GM19467 (cell line): Measurements from ENCODE around the gene TOMM5.

Experiments
- ATAC-seq: cut with Tn5 transposase; IDR thresholded peaks from one replicate; pipeline ENCODE4 v1.9.1; 2021; ENCODE audit warnings: mild to moderate bottlenecking, moderate library complexity; ENCODE audit not compliant: unreplicated experiment

TOMM5 gene

DNA sequence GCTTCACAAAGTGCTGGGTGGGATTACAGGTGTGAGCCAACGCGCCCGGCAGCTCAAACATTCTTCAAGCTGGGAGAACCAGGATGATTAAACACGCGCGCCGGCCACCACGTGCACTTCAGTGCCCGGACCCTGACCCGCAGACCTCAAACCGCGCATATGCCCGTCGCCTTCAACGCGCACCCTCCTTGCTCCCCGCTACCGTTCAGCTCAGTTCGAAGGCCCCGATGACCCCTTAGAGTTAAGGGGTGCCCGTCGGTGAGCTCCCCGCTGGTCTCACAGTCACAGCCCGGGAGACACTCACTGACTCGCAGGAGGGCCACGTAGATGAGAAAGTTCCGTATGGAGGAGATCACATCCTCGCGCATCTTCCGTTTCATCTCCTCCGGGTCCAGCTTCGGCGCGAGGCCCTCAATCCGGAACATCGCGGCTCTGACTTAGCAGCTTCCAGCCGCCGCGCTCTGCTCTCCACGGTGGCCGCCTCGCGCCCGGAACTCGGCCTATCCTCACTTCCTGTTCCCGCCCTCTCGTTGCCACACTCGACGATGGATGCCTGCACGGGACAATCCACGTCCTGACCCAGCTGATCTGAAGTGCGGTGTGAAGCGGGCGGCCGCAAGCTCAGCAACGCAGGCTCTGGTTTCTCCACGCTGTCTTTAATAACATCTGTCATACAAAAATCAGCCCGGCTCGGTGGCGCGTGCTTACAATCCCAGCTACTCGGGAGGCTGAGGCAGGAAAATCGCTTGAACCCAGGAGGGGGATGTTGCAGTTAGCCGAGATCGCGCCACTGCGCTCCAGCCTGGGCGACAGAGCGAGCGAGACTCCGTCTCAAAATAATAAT is at the start of gene TOMM5:
TSS of gene TOMM5 (minus strand) at position 490 of the 844 bp plus-strand sequence. CDS start at position 425, 65 bp downstream.
- ATAC-seq, result peak; percentile 84

DNA sequence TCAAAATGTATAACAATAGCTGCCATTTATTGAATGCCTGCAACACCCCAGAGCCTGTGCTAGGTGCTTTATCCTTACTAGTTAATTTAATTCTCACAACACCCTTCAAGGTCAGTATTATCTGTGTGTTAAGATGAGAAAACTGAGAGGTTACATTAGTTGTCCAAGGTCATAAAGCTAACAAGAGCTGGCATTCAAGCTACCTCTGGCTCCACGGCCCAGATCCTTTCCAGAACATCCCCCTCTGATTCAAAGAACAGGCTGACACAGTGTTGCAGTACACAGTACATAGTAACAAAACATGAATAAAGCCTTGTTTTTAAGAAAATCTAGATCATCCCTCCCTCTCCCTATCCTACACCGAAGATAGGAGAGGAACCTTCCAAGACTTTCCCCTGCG is 48.9 kb upstream of the TOMM5 start:
- no peak for ATAC-seq

DNA sequence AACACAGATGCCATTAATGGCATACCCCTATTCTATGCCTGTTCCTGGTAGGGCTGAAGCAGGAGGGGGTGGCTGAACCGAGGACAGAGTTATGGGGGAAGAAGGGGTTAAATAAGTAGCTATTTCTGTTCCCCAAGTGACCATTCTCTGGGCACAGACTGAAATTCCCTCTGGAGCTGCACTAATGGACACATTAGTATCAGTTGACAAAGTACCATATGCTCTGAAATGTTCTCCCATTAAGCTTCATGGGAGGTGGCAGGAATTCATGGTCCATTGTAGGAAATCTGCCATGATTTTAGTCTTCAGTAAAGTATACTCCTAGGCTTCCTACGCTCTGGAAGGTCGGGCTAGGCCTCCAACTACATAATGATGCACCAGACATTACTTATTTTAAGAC is 47.8 kb upstream of the TOMM5 start:
- ATAC-seq, result no peak

DNA sequence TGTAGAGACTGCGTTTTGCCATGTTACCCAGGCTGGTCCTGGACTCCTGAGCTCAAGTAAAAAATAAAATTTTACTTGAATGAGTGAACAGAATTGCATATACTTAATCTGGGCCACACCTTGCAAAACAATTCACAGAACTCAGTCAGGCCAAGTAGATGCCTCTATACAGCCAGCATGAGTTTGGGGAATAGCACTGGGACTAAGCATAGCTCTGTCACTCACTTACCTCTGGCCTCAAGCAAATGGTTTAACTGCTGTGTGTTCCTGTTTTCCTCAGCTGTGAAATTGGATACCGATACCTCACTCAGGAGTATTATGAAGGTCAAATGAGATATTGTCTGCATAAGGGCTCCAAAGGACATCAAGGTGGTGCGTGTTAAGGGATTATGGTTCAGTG is 47.4 kb upstream of the TOMM5 start:
- no peak for ATAC-seq

DNA sequence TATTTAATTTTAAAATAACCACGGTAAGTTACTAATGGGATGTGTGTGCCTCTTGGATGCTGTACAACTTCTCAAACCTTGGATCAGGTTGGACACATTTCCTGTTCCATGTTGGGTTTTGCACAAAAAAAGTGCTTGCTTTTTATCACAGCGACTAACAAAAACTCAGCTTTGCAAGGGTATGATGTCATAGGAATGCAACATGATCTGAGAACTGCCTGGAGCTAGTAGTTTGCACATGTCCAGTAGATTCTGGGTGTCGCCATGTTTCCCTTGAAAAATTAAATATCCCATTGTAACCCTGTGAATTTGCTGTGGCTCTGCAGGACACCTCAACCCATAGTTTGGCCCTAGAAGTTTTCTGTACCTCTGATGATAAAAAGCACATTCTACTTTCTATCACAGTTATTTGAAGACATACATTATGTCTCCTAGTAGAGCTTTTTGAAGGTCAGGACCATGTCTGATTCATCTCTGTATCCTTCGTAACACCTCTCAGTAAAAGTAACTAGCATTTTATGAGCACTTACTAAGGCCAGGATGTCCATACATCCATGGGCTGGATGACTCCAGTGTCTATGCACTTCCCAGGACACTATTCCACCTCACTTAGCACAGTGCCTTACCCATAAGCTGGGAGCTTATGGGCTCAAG is 46.8 kb upstream of the TOMM5 start:
- no peak for ATAC-seq

DNA sequence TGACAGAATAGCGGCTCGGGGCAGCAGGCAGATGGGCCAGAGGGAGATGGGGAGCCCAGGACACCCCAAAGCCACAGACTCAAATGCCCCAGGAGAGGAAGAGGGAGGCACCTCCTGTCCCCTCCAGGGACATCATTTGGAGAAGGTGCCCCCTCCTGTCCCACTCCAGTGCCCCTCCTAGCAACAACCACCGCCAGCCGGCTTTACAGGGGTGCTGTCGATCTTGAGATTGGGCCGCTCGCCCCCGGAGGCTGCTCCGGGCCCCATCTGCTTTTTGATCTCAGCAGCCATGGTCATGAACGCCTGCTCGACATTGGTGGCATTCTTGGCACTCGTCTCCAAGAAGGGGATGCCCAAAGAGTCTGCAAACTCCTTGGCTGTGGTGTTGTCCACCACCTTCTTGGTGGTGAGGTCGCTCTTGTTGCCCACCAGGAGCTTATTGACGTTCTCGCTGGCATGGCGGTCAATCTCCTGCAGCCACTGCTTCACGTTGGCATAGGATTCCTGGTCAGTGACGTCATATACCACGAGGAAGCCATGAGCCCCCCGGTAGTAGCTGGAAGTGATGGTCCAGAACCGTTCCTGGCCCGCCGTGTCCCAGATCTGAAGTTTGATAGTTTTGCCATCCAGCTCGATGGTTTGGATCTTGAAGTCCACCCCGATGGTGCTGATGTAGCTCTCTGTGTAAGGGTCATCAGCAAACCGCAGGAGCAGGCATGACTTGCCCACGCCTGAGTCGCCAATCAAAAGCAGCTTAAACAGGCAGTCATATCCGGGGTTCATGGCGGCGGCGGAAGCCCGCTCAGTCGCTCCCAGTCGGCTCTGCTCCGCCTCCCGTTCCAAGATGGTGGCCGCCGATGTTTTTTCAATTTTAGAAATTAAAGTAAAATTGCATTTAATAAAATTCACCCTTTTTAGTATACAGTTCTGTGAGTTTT is 44.4 kb upstream of the TOMM5 start:
- ATAC-seq, result no peak

DNA sequence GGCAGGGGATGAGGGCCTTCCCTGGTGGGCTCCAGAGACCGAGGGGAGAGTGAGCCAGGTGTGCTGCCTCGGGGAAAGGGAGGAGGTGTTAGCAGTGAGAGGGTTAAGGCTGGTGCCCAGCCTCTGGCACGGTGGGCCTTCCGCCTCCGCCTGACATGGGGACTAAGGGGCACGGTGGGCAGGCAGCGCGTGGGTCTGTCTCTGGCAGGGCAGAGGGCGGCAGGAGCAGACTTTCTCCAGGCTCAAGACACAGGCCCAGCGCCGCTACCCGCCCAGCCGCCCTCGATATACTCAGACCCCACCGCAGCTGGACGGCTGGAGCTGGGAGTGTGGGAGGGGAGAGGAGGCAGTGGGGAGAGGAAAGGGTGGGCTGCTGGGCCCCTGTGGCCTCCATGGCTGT is 43.4 kb upstream of the TOMM5 start:
- no peak for ATAC-seq

DNA sequence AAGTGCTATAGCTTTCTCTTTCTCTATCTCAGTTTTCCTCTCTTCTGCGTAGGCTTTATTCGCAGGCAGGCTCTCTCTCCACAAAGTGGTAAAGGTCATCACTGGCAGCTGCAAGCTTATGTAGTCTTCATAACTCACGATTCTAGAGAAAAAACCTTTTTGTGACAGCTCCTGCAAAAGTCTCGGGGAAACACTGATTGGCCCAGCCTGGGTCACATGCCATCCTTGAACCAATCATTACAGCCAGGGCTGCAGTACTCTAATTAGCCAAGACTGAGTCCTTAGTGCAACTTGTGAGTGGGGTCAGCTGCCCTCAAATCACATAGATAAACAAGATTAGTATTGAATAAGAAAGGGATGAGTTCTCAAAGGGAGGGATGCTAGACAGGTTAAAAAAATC is 40.1 kb upstream of the TOMM5 start:
- ATAC-seq, result no peak

DNA sequence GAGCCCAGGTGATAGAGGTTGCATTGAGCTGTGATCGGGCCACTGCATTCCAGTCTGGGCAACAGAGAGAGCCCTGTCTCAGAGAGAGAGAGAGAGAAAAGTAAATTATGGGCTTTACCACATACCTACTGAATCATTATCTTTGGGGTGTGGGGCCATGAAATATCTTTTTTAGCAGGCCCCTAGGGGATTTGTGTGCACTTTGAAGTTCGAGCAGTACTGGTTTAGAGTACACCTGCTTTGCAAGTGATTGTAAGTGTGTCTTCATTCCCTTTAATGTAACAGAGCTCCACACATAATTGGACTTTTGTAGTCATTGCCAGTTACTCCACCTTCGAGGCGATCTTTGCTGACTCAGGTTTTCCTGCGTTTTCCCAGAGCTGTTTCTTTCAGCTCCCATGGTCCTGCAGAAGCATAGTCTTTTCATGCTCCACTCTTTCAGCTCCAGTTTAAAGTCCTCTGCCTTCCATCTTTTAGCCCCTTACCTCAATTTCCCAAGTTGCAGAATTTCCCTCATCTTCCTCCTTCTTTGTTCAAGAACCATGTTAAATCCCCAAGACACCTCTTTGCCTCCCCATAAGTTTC is 34.4 kb upstream of the TOMM5 start:
- ATAC-seq, result no peak

DNA sequence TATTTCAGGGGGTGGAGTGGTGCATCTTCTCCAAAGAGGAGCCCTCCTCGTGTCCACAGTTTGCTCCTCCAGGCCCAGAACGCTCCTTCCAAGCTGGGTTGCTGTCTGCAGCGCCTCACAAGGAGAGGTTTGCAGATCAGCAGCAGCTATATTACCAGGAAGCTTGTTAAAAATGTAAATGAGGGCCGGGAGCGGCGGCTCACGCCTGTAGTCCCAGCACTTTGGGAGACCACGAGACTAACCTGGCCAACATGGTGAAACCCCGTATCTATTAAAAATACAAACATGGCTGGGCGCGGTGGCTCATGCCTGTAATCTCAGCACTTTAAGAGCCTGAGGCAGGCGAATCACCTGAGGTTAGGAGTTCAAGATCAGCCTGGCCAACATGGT is 33.4 kb upstream of the TOMM5 start:
- no peak for ATAC-seq

DNA sequence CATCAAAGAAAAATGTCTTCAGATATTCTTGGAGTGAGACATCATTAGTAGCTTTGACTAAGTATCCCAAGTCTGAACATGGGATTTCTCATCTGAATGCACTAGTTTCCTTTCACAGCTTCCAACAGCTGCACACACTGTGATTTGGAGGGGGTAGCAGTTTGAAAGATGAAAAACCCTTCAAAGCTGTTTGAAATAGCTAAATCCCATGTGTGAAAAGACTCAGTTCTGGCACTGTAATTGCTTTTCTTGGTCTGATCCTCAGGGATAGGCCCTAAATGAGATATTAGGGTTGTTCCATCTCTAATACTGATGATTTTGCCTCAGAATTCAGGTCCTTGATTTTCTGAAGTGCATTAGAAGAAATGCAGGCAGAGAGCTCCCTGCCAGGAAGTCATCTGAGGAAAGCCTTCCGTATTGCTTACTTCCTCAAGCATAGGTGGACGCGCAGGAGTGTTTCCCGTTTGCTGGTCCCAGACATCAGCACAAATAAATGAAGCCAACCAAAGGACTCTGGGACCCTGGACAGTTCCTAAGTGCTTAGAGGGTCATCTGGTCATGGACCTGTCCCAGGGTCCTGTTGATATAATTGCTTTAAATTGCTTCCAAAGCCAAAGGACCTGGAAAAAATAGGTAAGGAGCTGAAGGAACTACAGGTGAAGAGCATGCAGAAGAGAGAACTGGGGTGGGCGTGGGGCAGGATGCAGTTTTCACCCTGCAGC is 32.8 kb upstream of the TOMM5 start:
- ATAC-seq, result no peak

DNA sequence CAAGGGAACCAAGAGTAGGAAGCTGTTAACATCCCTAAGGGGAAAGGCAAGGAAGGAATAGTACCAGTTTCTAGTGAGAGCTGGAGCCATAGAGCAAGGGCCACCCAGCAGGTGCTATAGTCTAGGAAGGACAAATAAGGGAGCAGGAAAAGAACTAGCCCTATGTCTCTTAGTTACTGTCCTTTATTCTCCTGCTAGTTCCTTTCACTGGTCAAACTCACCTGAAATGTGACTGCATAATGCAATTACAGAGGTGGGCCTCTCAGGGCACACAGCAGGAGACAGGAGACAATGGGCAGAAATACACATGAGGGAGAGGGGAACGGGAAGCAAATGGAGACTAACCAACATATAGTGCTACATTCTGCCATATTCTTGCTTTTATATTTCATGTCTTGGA is 31.7 kb upstream of the TOMM5 start:
- ATAC-seq, result no peak

DNA sequence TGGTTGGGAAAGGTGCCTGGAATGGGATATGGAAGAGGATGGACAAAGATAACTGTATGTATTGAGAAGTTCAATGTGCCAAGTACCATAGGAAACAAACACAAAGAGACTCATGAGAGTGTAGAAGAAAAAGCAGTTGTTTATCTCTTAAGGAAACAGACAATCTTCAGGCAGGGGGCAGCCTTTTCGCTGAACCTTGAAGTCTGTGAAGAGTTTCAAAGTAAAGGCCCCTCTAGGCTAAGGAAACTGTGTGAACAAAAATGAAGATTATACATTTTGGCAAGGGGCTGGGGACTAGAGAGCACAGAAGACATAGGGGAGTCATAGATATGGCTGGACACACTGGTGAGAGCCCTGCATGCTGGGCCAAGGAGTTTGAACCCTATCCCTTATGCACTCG is 30.9 kb upstream of the TOMM5 start:
- no peak for ATAC-seq

DNA sequence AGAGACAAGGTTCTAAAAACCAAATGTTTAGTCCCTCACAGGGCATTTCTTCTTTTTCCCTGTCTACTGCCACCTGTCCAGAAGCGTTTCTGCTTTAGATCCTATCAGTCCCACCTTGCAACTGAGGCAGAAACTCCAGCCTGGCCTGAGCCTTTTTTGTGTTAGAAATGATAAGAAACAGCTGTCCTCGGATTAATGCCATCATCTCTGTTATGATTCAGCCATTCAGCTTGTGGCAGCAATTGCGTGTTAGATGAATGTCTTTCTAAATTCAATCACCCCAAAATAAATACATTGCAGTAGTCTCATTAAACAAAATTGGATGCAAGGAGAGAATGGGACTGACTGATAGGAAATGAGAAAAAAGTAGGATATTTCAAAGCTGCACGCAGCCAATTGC is 30.1 kb upstream of the TOMM5 start:
- ATAC-seq, result no peak

DNA sequence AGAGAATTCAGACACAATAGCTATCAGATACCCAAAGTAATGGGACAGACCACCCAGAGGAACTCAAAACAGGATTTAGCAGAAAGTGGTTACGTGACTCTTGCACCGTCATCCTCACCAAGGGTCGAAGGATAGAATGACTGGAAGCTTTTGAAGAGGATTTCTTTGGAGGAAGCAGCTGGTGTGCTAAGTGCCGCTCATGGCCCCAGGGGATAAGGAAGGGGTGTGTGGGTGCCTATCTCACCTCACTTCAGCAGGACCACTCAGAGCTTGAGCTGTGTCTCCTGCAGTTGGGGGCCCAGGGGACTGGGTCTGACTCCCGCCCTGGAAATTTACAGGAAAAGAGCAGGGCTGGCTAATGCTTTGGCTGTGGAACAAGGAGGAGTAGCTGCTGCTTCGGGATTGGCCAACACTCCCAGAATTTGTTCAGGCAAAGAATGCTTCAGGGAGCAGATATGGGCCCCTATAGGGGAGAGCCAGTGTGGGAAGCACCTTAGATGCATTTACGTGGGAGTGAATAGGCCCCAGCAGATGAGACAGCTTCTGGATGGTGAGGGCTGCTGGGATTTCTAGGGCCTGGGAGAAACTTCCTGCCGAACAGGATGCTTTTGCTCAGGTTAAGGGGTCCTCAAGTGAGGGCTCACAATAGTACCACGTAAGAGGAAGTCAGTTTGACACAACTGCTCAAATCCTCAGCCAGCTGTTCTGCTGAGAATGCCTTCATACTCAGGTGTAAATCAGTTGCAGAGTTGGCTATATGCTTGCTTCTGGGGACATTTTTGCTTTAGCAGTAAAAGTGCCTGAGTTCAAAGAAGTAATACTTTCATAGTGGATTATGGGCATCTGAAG is 29.1 kb upstream of the TOMM5 start:
- no peak for ATAC-seq

DNA sequence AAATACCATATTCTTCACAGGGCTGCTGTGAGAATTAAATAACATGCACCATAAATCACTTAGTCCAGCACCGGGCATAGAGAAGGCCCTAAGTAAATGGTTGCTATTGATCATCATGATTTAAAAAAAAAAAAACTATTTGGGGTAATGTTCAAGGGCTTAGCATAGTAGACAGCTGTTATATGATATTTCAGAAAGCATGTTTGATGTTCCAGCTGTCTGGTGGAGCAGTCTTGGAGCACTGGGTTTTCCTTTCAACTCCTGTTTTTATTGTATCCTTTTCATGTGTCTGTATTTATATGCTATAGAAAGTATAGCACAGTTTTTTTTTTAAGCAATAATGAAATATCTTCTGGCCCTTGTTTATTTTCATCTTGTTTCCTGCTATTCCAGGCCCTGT is 28.0 kb upstream of the TOMM5 start:
- ATAC-seq, result no peak

DNA sequence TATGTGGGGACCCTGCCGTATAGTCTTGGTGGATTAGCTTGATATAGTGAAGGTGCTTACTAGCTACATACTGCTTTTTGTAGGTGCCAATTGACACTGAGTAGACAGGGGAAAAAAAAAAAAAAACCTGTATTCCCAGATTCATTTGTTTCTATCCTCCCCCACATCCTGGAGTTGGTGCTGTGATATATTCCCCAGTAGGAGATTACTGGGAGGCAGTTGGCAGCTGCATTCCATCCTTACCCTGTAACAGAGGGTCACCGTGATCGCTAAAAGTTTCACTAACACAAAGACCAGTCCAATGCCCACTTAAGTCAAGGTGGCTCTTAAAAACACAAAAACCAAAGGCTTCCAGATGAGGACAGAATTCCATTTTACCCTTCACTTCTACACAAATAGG is 27.4 kb upstream of the TOMM5 start:
- ATAC-seq, result no peak

DNA sequence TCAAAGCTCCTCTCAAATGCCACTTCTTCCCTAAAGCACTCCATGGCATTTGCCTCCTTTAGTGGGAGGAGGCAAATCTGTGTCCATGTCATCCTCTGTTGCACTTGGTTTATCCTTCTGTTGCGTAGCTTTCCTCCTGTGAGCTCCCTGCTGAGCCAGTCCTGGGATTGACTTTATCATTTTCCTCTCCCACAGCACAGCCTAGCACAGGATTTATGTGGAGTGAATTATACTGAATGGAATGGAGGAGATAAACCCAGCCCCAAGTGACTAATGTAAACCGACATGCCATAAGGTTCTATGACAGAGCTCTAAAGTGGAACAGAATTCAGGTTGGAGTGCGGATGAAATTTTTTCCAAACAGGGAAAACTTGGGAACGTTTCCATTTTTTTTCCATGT is 26.4 kb upstream of the TOMM5 start:
- no peak for ATAC-seq

DNA sequence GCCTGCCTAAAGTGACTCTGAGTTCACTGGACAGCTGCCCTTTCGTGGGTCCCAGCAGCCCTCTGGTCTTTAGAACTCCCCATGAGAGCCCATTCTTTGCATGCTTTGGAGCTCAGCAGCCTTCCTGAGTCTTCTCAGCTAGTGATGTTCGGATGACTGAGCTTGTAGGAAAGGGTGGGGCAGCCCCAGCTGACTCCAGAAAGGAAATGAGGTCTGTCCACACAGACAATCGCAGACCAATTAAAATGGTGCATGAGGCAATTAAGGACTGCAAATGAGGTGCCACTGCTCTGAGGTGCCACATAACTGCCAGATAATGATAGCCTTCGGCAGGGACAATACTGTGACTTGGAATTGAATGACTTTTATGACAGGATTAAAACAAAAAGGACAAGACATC is 25.4 kb upstream of the TOMM5 start:
- ATAC-seq, result no peak

DNA sequence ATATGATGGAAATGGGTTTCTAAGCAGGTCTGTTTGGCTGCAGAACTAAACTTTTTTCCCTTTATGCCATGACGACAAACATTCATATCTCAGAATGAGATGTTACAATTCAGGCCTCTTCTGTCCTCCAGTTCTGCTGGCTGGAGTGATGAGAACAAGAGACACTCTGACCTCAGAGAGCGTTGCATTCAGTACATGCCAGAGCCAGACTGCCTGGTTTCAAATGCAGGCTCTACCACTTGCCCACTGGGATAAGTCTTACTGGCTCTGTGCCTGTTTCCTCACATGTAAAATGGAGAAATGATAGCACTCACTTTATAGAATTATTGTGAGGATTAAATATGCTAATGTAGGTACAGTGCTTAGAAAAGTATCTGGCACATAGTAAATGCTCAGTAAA is 24.8 kb upstream of the TOMM5 start:
- no peak for ATAC-seq
